HL-60/S4 treated with phorbol 12-myristate 13-acetate at 8.2 ng/mL for 4 days and 3 days (cell line): ENCODE data around the gene FLT3.
"Not testable (repeated sequence)": the region's sequence is repeated elsewhere in the genome, so short reads cannot be mapped to it uniquely, and the experiment has no call there.

Source experiments
- in situ Hi-C: fragments of 300-500 bp; cut with MboI; formaldehyde crosslinking; loops from 2 replicates; pipeline ENCODE4 v1.15.0; 2022; ENCODE audit warnings: low sequenced_read_pairs

FLT3 gene

GRCh38 chr13:28005016-28005415 lies 95.4 kb downstream of the FLT3 start:
- in situ Hi-C loops: not testable (repeated sequence)

- in situ Hi-C loops: no loop called here
These were observed 97.3 kb downstream of the FLT3 start for GRCh38 chr13:28002886-28003698.

- in situ Hi-C loops: no loop called here
These were observed 98.4 kb downstream of the FLT3 start for GRCh38 chr13:28001837-28002473.

GRCh38 chr13:28001049-28001448 lies 99.3 kb downstream of the FLT3 start:
- in situ Hi-C loops: no loop called here

- in situ Hi-C loops: no loop called here
These were observed 99.8 kb downstream of the FLT3 start for GRCh38 chr13:28000567-28000966.

- in situ Hi-C loops: loop anchor here (25.0 kb wide), 1 partner anchor 1036 kb away; no protein-coding TSS in a partner anchor
These were observed 102.4 kb downstream of the FLT3 start for GRCh38 chr13:27997904-27998522.

GRCh38 chr13:27991881-27992280 lies 108.5 kb downstream of the FLT3 start:
- in situ Hi-C loops: loop anchor here (25.0 kb wide), 1 partner anchor 1030 kb away; no protein-coding TSS in a partner anchor

- in situ Hi-C loops: loop anchor here (25.0 kb wide), 1 partner anchor 1026 kb away; no protein-coding TSS in a partner anchor
These were observed 111.9 kb downstream of the FLT3 start, which contains the start of gene URAD for GRCh38 chr13:27988520-27988919. Gene URAD, minus strand, starts transcription at chr13:27988693. Its CDS starts 56 bp downstream, at chr13:27988637.

GRCh38 chr13:27985600-27985999 lies 114.8 kb downstream of the FLT3 start:
- in situ Hi-C loops: loop anchor here (25.0 kb wide), 1 partner anchor 1023 kb away; no protein-coding TSS in a partner anchor

- in situ Hi-C loops: loop anchor here (25.0 kb wide), 1 partner anchor 1020 kb away; no protein-coding TSS in a partner anchor
These were observed 118.0 kb downstream of the FLT3 start for GRCh38 chr13:27982361-27982760.

GRCh38 chr13:27981006-27981708 lies 119.2 kb downstream of the FLT3 start:
- in situ Hi-C loops: loop anchor here (25.0 kb wide), 1 partner anchor 1019 kb away; no protein-coding TSS in a partner anchor

GRCh38 chr13:27980280-27980998 lies 119.9 kb downstream of the FLT3 start:
- in situ Hi-C loops: loop anchor here (25.0 kb wide), 1 partner anchor 1018 kb away; no protein-coding TSS in a partner anchor

GRCh38 chr13:27979765-27980279 lies 120.6 kb downstream of the FLT3 start:
- in situ Hi-C loops: loop anchor here (25.0 kb wide), 1 partner anchor 1018 kb away; no protein-coding TSS in a partner anchor

GRCh38 chr13:27979001-27979643 lies 121.3 kb downstream of the FLT3 start:
- in situ Hi-C loops: loop anchor here (25.0 kb wide), 1 partner anchor 1017 kb away; no protein-coding TSS in a partner anchor

GRCh38 chr13:27978301-27978968 lies 121.9 kb downstream of the FLT3 start:
- in situ Hi-C loops: loop anchor here (25.0 kb wide), 1 partner anchor 1016 kb away; no protein-coding TSS in a partner anchor

- in situ Hi-C loops: loop anchor here (25.0 kb wide), 1 partner anchor 1015 kb away; no protein-coding TSS in a partner anchor
These were observed 122.7 kb downstream of the FLT3 start for GRCh38 chr13:27977476-27978300.

GRCh38 chr13:27976362-27977091 lies 123.8 kb downstream of the FLT3 start:
- in situ Hi-C loops: loop anchor here (25.0 kb wide), 1 partner anchor 1014 kb away; no protein-coding TSS in a partner anchor
